Adrenal gland (tissue), 5 donors: Measurements from ENCODE around the gene CREB3L1.

Experiments
- POLR2A ChIP-seq, 2 donors: fragments of 450-650 bp; IDR thresholded peaks; one replicate each; pipeline ENCODE4 v1.6.1; 2017; ENCODE audit warnings: antibody characterized with exemption in 2 of 2, mild to moderate bottlenecking in 2 of 2, moderate library complexity in 1 of 2
- TF ChIP-seq, protein P1 (sequence below), 6 experiments: fragments of 450-650 bp in 4 of 6; fragments of 200-600 bp in 2 of 6; sonication (generic) in 1 of 6; IDR thresholded peaks; 1 replicate in 5 of 6; 2 replicates in 1 of 6; pipeline versions ENCODE4 v1.5.1 to v1.8.0; 2016 to 2021; ENCODE audit warnings: antibody characterized with exemption in 6 of 6, mild to moderate bottlenecking in 2 of 6, moderate library complexity in 1 of 6
- donor health status: DM: no; HTN: no; CAD: no.

DNA sequence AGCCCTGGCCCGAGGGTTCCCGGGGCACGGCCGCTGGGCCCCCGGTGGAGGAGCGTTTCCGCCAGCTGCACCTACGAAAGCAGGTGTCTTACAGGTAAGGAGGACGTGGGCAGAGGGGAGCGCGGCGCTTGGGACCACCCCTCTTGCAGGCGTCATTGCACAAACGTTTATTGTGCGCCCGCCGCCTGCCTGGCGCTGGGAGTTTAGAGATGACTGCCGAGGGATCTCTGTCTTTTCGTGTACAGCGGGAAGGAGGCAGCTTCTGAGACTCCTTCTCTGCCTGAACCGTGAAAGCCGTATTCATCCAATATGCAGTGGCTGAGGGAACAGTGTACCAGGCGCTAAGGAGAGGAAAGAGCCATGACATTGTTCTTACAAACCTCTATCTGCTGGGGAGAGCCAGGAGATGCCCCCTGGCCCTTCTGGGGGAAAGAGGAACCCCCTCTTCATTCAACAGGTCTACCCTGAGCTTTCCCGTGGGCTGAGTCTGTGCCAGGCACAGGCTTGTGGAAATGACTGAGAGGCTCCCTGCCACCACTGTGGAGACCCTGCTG lies 56.0 kb downstream of the CREB3L1 start:
- TF ChIP-seq, protein P1, sequence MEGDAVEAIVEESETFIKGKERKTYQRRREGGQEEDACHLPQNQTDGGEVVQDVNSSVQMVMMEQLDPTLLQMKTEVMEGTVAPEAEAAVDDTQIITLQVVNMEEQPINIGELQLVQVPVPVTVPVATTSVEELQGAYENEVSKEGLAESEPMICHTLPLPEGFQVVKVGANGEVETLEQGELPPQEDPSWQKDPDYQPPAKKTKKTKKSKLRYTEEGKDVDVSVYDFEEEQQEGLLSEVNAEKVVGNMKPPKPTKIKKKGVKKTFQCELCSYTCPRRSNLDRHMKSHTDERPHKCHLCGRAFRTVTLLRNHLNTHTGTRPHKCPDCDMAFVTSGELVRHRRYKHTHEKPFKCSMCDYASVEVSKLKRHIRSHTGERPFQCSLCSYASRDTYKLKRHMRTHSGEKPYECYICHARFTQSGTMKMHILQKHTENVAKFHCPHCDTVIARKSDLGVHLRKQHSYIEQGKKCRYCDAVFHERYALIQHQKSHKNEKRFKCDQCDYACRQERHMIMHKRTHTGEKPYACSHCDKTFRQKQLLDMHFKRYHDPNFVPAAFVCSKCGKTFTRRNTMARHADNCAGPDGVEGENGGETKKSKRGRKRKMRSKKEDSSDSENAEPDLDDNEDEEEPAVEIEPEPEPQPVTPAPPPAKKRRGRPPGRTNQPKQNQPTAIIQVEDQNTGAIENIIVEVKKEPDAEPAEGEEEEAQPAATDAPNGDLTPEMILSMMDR (IDR thresholded peaks at IDR 0.05) = no peak
- no peak for TF ChIP-seq POLR2A (IDR thresholded peaks at IDR 0.05)
